Tibial artery (tissue), 4 donors: ENCODE measurements around the gene F10.

Experiments used
- DNase-seq, 2 donors: peaks; one replicate each; pipeline ENCODE4 v3.0.0-alpha.2; 2019
- H3K27ac ChIP-seq, 2 donors: fragments of 200-600 bp; sonication (generic) in 1 of 2; 1 replicate in 1 of 2; 2 replicates in 1 of 2; pipeline ENCODE4 v1.5.1; 2018 to 2019; ENCODE audit warnings: mild to moderate bottlenecking in 1 of 2
- H3K27me3 ChIP-seq, 2 donors: fragments of 200-600 bp; sonication (generic) in 1 of 2; one replicate each; pipeline versions ENCODE4 v1.5.1 to v1.6.0; 2016 to 2019
- H3K36me3 ChIP-seq, 3 donors: fragments of 200-600 bp; sonication (generic) in 2 of 3; one replicate each; pipeline ENCODE4 v1.5.1; 2016 to 2019; ENCODE audit warnings: mild to moderate bottlenecking in 2 of 3
- H3K4me1 ChIP-seq, 4 donors: fragments of 200-600 bp; sonication (generic) in 2 of 4; 1 replicate in 3 of 4; 2 replicates in 1 of 4; pipeline ENCODE4 v1.5.1; 2016 to 2019
- H3K4me3 ChIP-seq, 2 donors: fragments of 200-600 bp; sonication (generic) in 1 of 2; 1 replicate in 1 of 2; 2 replicates in 1 of 2; pipeline ENCODE4 v1.5.1; 2018 to 2019; ENCODE audit warnings: mild to moderate bottlenecking in 2 of 2
- H3K9me3 ChIP-seq, 3 donors: fragments of 200-600 bp; sonication (generic) in 1 of 3; one replicate each; pipeline ENCODE4 v1.5.1; 2016 to 2019
- intact Hi-C: fragments of 100-400 bp; cut with DNase I; formaldehyde crosslinking; loops from one replicate; pipeline ENCODE4 v1.15.0; 2023; ENCODE audit warnings: low total_unique reads
- TF ChIP-seq, protein P1 (sequence below), 2 experiments: fragments of 200-600 bp in 1 of 2; fragments of 450-650 bp in 1 of 2; IDR thresholded peaks; one replicate each; pipeline ENCODE4 v1.5.1; 2017 to 2019; ENCODE audit warnings: antibody characterized with exemption in 2 of 2, mild to moderate bottlenecking in 1 of 2, moderate library complexity in 1 of 2

The F10 gene

DNA sequence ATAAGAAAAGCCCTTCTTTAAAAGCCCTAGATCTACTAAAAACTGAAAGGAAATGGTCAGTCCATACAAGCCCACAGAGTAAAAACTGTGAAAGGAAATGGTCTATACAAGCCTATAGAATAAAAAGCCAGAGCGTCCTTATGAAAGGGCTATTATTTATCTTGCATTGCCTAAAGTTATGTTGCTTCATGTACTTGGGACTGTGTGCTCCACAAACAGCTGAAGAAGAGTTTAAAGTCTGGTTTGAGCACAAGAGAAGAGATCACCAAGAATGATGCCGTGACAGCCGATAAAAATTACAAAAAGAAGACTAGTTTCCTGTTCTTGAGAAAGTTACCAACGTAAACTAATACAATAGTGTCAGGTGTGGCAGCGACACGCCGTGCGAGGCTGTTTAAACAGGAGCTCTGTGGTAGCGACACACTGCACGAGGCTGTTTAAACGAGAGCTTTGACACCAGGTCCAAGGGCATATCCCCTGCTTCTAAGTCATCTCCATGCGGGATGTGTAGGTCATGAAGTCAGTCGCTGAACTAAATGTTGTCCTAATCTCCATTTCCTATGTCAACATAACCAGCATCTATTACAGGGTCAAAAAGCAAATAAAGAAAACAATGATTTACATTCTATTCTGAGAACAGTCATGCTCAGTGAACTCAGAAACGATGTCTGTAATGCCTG, 61.0 kb downstream of the F10 start:
- Histone ChIP-seq H3K9me3 (no peaks in the 10 kb centered on the region), H3K27me3 (no peaks in the 10 kb centered on the region), H3K4me1 (peaks cover 0 to 10% (median 0%) of the 10 kb centered on the region in 4 donors), H3K4me3 (no peak overlapping the region), H3K36me3 (peaks cover 53 to 86% (median 57%) of the 10 kb centered on the region in 3 donors), H3K27ac (no peak overlapping the region)
- intact Hi-C loops = no loop called here
- TF ChIP-seq, protein P1, sequence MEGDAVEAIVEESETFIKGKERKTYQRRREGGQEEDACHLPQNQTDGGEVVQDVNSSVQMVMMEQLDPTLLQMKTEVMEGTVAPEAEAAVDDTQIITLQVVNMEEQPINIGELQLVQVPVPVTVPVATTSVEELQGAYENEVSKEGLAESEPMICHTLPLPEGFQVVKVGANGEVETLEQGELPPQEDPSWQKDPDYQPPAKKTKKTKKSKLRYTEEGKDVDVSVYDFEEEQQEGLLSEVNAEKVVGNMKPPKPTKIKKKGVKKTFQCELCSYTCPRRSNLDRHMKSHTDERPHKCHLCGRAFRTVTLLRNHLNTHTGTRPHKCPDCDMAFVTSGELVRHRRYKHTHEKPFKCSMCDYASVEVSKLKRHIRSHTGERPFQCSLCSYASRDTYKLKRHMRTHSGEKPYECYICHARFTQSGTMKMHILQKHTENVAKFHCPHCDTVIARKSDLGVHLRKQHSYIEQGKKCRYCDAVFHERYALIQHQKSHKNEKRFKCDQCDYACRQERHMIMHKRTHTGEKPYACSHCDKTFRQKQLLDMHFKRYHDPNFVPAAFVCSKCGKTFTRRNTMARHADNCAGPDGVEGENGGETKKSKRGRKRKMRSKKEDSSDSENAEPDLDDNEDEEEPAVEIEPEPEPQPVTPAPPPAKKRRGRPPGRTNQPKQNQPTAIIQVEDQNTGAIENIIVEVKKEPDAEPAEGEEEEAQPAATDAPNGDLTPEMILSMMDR (IDR thresholded peaks at IDR 0.05) = no peak
- DNase-seq = no peak

DNA sequence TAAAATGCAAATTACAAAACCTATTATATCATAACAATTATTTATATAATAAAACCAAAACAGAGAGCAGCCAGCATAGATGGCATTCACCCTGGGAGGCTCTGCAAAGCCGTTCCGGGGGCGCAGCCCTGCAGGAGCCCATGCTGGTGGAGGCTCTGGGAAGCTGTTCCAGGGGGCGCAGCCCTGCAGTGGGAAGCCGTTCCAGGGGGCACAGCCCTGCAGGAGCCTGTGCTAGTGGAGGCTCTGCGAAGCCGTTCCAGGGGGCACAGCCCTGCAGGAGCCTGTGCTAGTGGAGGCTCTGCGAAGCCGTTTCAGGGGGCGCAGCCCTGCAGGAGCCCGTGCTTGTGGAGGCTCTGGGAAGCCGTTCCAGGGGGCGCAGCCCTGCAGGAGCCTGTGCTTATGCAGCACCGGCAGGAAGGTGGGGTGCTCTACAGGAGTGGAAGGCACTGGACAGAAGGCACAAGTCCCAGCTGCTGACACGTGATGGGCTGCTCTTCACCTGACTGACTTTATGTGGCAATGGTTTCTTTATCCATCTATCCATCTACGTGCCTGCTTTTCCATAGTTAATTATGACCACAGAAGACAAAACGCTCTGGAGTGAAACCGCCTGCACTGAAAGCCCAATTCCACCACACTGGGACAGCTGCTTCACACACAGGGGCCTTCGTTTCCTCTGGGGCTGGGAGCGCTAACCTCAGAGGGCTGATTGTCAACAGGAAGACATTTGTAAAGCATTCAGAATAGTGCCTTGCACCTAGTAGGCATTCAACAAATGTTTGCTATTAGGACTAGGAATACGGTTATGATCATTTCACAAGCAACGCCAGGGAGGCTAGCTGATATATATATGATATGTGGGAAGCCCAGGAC, 62.2 kb downstream of the F10 start:
- intact Hi-C loops = no loop called here
- TF ChIP-seq, protein P1 (IDR thresholded peaks at IDR 0.05) = no peak
- Histone ChIP-seq H3K27ac (no peak overlapping the region), H3K9me3 (no peaks in the 10 kb centered on the region), H3K4me3 (no peak overlapping the region), H3K4me1 (peaks cover 0 to 10% (median 0%) of the 10 kb centered on the region in 4 donors), H3K36me3 (peaks cover 45 to 86% (median 50%) of the 10 kb centered on the region in 3 donors), H3K27me3 (no peaks in the 10 kb centered on the region)
- no peak for DNase-seq

- Histone ChIP-seq H3K36me3 (peaks cover 35 to 85% (median 42%) of the 10 kb centered on the region in 3 donors), H3K27me3 (no peaks in the 10 kb centered on the region)
Measured at GRCh38 chr13:113186061-113186900, 63.7 kb downstream of the F10 start.

DNA sequence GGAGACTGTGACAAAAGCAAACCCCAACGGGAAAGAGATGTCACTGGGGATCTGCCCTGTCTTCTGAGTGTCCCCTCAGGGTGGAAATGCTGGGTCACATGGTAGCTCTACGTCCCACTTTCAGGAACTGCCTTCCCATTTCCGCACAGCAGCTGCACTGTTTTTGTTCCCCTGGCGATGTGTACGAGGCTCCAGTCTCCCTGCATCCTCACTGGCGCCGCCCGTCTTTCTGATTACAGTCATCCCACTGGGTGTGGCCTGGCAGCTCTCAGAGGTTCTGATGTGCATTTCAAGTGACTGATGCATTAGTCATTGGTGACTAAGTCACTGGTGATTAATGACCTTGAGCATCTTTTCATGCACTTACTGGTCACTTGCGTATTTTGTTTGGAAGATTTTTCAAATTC, 64.7 kb downstream of the F10 start:
- Histone ChIP-seq H3K4me3 (no peak overlapping the region), H3K36me3 (peaks cover 39 to 85% (median 49%) of the 10 kb centered on the region in 3 donors)
- DNase-seq = peak; percentile 90

More at GRCh38 chr13:113186061-113186900, 63.7 kb downstream of the F10 start:
- DNase-seq = no peak
- no peak overlapping the region for H3K4me3 ChIP-seq
- peaks cover 0 to 10% (median 0%) of the 10 kb centered on the region in 4 donors for H3K4me1 ChIP-seq
- no peaks in the 10 kb centered on the region for H3K9me3 ChIP-seq
- H3K27ac ChIP-seq = peak overlapping the region; percentile 30 to 48
- TF ChIP-seq, protein P1 (IDR thresholded peaks at IDR 0.05) = no peak
- intact Hi-C loops = no loop called here

More for the DNA sequence above, 64.7 kb downstream of the F10 start:
- TF ChIP-seq, protein P1 (IDR thresholded peaks at IDR 0.05) = no peak
- H3K9me3 ChIP-seq = no peaks in the 10 kb centered on the region
- H3K4me1 ChIP-seq = peaks cover 0 to 10% (median 0%) of the 10 kb centered on the region in 4 donors
- H3K27ac ChIP-seq = peak overlapping the region; percentile 30 to 48
- intact Hi-C loops = no loop called here
- H3K27me3 ChIP-seq = no peaks in the 10 kb centered on the region
